ENCODE measurements around the gene NDUFS6.

NDUFS6 gene

DNA sequence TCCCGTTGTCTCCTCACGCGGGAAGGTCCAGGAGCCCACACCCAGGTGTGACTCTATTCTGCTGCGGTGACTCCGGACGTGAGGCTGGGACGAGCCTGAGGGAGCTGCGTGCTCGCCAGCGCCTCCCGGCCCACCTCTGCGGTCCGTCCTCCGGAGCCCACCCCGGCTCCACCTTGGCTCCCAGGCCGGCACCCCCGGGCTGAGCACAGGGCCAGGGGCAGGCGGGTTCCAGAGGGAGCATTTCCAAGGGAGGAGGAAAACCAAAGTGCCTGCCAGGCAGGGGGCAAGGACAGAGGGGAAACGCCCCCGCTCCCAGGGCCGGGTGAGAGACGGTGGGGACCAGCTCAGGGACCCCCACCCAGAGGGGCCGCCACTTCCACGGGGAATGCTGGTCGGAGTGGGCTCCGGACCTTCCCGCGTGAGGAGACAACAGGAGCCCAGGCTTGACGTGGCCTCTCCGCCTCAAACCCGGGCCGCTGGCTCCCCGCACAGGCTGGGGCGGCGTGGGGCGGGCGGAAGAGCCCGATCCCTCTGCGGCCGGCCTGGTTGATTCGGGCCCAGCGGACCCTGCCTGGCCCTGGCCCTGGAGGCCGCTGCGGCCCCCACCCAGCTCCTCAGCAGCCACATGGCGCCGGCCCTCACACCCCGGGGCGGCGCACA is 55.5 kb downstream of the NDUFS6 start:
- H3K9me3 ChIP-seq (ENCODE audit: control insufficient read depth, insufficient read depth, low read depth, low read length): no peaks in the 10 kb centered on the region
- H3K36me3 ChIP-seq (ENCODE audit: control insufficient read depth in 2 of 2, insufficient read depth in 1 of 2, low read length in 2 of 2): no peaks in the 10 kb centered on the region
- no peak overlapping the region for H3K4me3 ChIP-seq (ENCODE audit: low read depth, low read length)
- TF ChIP-seq, protein P1, sequence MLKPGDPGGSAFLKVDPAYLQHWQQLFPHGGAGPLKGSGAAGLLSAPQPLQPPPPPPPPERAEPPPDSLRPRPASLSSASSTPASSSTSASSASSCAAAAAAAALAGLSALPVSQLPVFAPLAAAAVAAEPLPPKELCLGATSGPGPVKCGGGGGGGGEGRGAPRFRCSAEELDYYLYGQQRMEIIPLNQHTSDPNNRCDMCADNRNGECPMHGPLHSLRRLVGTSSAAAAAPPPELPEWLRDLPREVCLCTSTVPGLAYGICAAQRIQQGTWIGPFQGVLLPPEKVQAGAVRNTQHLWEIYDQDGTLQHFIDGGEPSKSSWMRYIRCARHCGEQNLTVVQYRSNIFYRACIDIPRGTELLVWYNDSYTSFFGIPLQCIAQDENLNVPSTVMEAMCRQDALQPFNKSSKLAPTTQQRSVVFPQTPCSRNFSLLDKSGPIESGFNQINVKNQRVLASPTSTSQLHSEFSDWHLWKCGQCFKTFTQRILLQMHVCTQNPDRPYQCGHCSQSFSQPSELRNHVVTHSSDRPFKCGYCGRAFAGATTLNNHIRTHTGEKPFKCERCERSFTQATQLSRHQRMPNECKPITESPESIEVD (tag by site-specific recombination; IDR thresholded peaks at IDR 0.05): no peak
- TF ChIP-seq MEIS1 (CRISPR knock-in tag; IDR thresholded peaks at IDR 0.05; ENCODE audit: borderline replicate concordance) (no peak), ZNF776 (tag by site-specific recombination; IDR thresholded peaks at IDR 0.05; ENCODE audit: borderline replicate concordance) (no peak), ZNF266 (tag by site-specific recombination; IDR thresholded peaks at IDR 0.05; ENCODE audit: low read depth) (no peak), ZBTB7A (tag by site-specific recombination; IDR thresholded peaks at IDR 0.05; ENCODE audit: low read depth) (no peak), OVOL3 (tag by site-specific recombination; IDR thresholded peaks at IDR 0.05) (no peak), ZNF529 (tag by site-specific recombination; IDR thresholded peaks at IDR 0.05; ENCODE audit: insufficient replicate concordance) (no peak), ZNF214 (tag by site-specific recombination; IDR thresholded peaks at IDR 0.05; ENCODE audit: borderline replicate concordance) (no peak), OSR2 (tag by site-specific recombination; IDR thresholded peaks at IDR 0.05) (no peak)
- TF ChIP-seq, protein P2, sequence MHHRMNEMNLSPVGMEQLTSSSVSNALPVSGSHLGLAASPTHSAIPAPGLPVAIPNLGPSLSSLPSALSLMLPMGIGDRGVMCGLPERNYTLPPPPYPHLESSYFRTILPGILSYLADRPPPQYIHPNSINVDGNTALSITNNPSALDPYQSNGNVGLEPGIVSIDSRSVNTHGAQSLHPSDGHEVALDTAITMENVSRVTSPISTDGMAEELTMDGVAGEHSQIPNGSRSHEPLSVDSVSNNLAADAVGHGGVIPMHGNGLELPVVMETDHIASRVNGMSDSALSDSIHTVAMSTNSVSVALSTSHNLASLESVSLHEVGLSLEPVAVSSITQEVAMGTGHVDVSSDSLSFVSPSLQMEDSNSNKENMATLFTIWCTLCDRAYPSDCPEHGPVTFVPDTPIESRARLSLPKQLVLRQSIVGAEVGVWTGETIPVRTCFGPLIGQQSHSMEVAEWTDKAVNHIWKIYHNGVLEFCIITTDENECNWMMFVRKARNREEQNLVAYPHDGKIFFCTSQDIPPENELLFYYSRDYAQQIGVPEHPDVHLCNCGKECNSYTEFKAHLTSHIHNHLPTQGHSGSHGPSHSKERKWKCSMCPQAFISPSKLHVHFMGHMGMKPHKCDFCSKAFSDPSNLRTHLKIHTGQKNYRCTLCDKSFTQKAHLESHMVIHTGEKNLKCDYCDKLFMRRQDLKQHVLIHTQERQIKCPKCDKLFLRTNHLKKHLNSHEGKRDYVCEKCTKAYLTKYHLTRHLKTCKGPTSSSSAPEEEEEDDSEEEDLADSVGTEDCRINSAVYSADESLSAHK (tag by site-specific recombination; IDR thresholded peaks at IDR 0.05): no peak
- H3K4me1 ChIP-seq (ENCODE audit: control insufficient read depth, insufficient read depth, low read length): no peaks in the 10 kb centered on the region
- POLR2A ChIA-PET: no interaction called here
- CTCF ChIA-PET: no interaction called here
- no peak overlapping the region for H3K27ac ChIP-seq (ENCODE audit: extremely low read depth, low read depth, low read length)

DNA sequence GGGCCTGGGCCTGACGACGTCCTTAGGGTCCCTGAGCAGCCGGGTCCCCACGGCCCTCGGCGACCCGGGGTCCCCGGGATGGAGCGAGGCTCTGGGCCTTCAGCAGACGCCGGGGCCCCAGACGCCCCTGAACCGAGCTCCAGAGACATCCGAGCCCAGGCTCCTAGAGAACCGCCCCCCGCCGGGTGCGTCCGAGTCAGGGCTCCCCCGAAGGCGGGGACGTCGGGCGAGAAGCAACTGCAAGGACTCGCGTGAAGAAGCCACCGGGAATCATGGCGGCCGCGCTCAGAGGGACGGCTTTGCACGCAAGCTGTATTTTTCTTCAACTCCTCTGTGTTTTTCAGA is 56.0 kb downstream of the NDUFS6 start:
- Histone ChIP-seq H3K36me3 (ENCODE audit: control insufficient read depth in 2 of 2, insufficient read depth in 1 of 2, low read length in 2 of 2) (no peaks in the 10 kb centered on the region), H3K4me1 (ENCODE audit: control insufficient read depth, insufficient read depth, low read length) (no peaks in the 10 kb centered on the region), H3K9me3 (ENCODE audit: control insufficient read depth, insufficient read depth, low read depth, low read length) (no peaks in the 10 kb centered on the region), H3K4me3 (ENCODE audit: low read depth, low read length) (no peak overlapping the region), H3K27ac (ENCODE audit: extremely low read depth, low read depth, low read length) (no peak overlapping the region)
- ChIA-PET CTCF (no interaction called here), POLR2A (no interaction called here)
- no peak for TF ChIP-seq ZNF311 (tag by site-specific recombination; IDR thresholded peaks at IDR 0.05; ENCODE audit: borderline replicate concordance)
- no peak for TF ChIP-seq ZNF501 (tag by site-specific recombination; IDR thresholded peaks at IDR 0.05)
- TF ChIP-seq ZNF354C (tag by site-specific recombination; IDR thresholded peaks at IDR 0.05; ENCODE audit: borderline replicate concordance, low read depth): no peak
- no peak for TF ChIP-seq PBX3 (CRISPR knock-in tag; IDR thresholded peaks at IDR 0.05)

- H3K4me3 ChIP-seq (ENCODE audit: low read depth, low read length): no peak overlapping the region
- ChIA-PET POLR2A (no interaction called here), CTCF (no interaction called here)
- H3K4me1 ChIP-seq (ENCODE audit: control insufficient read depth, insufficient read depth, low read length): no peaks in the 10 kb centered on the region
- no peaks in the 10 kb centered on the region for H3K9me3 ChIP-seq (ENCODE audit: control insufficient read depth, insufficient read depth, low read depth, low read length)
- H3K27ac ChIP-seq (ENCODE audit: extremely low read depth, low read depth, low read length): no peak overlapping the region
- no peaks in the 10 kb centered on the region for H3K36me3 ChIP-seq (ENCODE audit: control insufficient read depth in 2 of 2, insufficient read depth in 1 of 2, low read length in 2 of 2)
- TF ChIP-seq, protein P3, sequence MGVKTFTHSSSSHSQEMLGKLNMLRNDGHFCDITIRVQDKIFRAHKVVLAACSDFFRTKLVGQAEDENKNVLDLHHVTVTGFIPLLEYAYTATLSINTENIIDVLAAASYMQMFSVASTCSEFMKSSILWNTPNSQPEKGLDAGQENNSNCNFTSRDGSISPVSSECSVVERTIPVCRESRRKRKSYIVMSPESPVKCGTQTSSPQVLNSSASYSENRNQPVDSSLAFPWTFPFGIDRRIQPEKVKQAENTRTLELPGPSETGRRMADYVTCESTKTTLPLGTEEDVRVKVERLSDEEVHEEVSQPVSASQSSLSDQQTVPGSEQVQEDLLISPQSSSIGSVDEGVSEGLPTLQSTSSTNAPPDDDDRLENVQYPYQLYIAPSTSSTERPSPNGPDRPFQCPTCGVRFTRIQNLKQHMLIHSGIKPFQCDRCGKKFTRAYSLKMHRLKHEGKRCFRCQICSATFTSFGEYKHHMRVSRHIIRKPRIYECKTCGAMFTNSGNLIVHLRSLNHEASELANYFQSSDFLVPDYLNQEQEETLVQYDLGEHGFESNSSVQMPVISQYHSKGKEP (tag by site-specific recombination; IDR thresholded peaks at IDR 0.05): no peak
- TF ChIP-seq ZNF155 (tag by site-specific recombination; IDR thresholded peaks at IDR 0.05) (no peak), ZNF133 (tag by site-specific recombination; IDR thresholded peaks at IDR 0.05) (no peak), FEZF1 (tag by site-specific recombination; IDR thresholded peaks at IDR 0.05) (no peak), ZNF140 (tag by site-specific recombination; IDR thresholded peaks at IDR 0.05) (no peak)
- TF ChIP-seq, protein P4, sequence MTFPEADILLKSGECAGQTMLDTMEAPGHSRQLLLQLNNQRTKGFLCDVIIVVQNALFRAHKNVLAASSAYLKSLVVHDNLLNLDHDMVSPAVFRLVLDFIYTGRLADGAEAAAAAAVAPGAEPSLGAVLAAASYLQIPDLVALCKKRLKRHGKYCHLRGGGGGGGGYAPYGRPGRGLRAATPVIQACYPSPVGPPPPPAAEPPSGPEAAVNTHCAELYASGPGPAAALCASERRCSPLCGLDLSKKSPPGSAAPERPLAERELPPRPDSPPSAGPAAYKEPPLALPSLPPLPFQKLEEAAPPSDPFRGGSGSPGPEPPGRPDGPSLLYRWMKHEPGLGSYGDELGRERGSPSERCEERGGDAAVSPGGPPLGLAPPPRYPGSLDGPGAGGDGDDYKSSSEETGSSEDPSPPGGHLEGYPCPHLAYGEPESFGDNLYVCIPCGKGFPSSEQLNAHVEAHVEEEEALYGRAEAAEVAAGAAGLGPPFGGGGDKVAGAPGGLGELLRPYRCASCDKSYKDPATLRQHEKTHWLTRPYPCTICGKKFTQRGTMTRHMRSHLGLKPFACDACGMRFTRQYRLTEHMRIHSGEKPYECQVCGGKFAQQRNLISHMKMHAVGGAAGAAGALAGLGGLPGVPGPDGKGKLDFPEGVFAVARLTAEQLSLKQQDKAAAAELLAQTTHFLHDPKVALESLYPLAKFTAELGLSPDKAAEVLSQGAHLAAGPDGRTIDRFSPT (tag by site-specific recombination; IDR thresholded peaks at IDR 0.05): no peak
Observed at GRCh38 chr5:1858436-1858835, 57.2 kb downstream of the NDUFS6 start.
